Ishikawa (cell line): ENCODE data around the gene RSRP1.

Source experiments
- CEBPB ChIP-seq: IDR thresholded peaks from 2 replicates; pipeline ENCODE4 v1.6.1; 2012
- CREB1 ChIP-seq: IDR thresholded peaks from 2 replicates; pipeline ENCODE4 v1.6.1; 2012; ENCODE audit warnings: low read depth
- EGR1 ChIP-seq: IDR thresholded peaks from 2 replicates; pipeline ENCODE4 v1.6.1; 2012
- EP300 ChIP-seq: IDR thresholded peaks from 2 replicates; pipeline ENCODE4 v1.6.1; 2012; ENCODE audit warnings: borderline replicate concordance
- FOXM1 ChIP-seq: IDR thresholded peaks from 2 replicates; pipeline ENCODE4 v1.6.1; 2012; ENCODE audit warnings: low read depth, borderline replicate concordance
- MAX ChIP-seq: IDR thresholded peaks from 2 replicates; pipeline ENCODE4 v1.6.1; 2012
- NFIC ChIP-seq: IDR thresholded peaks from 2 replicates; pipeline ENCODE4 v1.6.1; 2012
- RAD21 ChIP-seq: IDR thresholded peaks from 2 replicates; pipeline ENCODE4 v1.6.1; 2012; ENCODE audit warnings: low read depth
- REST ChIP-seq: IDR thresholded peaks from 2 replicates; pipeline ENCODE4 v1.6.1; 2012; ENCODE audit warnings: low read depth, mild to moderate bottlenecking
- TAF1 ChIP-seq: IDR thresholded peaks from 2 replicates; pipeline ENCODE4 v1.6.1; 2012; ENCODE audit warnings: low read depth, mild to moderate bottlenecking
- TCF12 ChIP-seq: IDR thresholded peaks from 2 replicates; pipeline ENCODE4 v1.6.1; 2012; ENCODE audit warnings: low read depth
- TEAD4 ChIP-seq: IDR thresholded peaks from 2 replicates; pipeline ENCODE4 v1.6.1; 2012
- YY1 ChIP-seq: IDR thresholded peaks from 2 replicates; pipeline ENCODE4 v1.6.1; 2012; ENCODE audit warnings: low read depth
- ZBTB7A ChIP-seq: IDR thresholded peaks from 2 replicates; pipeline ENCODE4 v1.6.1; 2012; ENCODE audit warnings: low read depth
- TF ChIP-seq, protein P1 (sequence below): IDR thresholded peaks from 2 replicates; pipeline ENCODE4 v1.6.1; 2012

Gene RSRP1

DNA sequence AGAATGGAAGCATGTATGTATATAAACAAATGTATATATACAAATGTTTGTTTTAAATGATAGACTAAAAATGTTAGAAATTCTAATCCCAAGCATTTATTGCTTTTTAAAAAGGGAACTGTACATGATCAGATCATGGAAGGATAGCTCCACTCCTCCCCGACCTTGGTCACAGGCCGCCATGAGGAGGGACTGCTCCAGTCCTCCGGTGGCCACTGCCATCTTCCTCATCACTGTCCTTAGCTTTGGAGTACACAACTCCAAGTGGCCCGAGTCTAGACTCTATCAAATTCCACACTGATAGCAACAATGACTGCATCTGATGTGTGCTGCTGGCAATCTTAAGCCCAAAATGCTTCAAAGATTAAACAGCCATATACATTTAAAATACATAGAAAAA lies 24.6 kb downstream of the RSRP1 start:
- no peak for TF ChIP-seq TEAD4
- TF ChIP-seq CEBPB = no peak
- TF ChIP-seq YY1 = no peak
- TF ChIP-seq CREB1 = no peak
- TF ChIP-seq NFIC = no peak
- TF ChIP-seq MAX = no peak
- TF ChIP-seq TAF1 = no peak
- no peak for TF ChIP-seq FOXM1
- TF ChIP-seq EP300 = no peak
- TF ChIP-seq TCF12 = no peak
- TF ChIP-seq EGR1 = no peak
- no peak for TF ChIP-seq REST
- TF ChIP-seq ZBTB7A = no peak
- TF ChIP-seq, protein P1, sequence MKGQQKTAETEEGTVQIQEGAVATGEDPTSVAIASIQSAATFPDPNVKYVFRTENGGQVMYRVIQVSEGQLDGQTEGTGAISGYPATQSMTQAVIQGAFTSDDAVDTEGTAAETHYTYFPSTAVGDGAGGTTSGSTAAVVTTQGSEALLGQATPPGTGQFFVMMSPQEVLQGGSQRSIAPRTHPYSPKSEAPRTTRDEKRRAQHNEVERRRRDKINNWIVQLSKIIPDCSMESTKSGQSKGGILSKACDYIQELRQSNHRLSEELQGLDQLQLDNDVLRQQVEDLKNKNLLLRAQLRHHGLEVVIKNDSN = no peak
- TF ChIP-seq RAD21 = no peak

DNA sequence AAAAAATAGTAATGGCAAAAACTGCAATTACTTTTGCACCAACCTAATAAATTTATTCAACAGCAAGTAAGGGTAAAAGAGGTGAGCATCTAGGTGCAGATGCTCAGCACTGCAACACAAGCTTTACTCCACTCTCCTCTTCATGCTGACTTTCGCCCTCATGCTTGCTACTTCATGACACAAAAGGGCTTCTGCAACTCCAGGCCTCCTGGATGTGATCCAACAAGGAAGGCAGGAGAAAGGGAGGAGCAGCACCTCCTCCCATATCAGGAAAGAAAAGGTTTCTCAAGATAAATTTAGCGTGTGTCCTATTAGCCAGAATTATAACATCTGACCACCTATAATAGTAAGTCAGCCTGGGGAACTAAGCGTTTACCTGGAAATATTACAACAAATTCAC lies 26.6 kb downstream of the RSRP1 start:
- TF ChIP-seq, protein P1 = no peak
- TF ChIP-seq EGR1 (no peak), TCF12 (no peak), RAD21 (no peak), TAF1 (no peak), CREB1 (no peak), TEAD4 (no peak), NFIC (no peak), ZBTB7A (no peak)

DNA sequence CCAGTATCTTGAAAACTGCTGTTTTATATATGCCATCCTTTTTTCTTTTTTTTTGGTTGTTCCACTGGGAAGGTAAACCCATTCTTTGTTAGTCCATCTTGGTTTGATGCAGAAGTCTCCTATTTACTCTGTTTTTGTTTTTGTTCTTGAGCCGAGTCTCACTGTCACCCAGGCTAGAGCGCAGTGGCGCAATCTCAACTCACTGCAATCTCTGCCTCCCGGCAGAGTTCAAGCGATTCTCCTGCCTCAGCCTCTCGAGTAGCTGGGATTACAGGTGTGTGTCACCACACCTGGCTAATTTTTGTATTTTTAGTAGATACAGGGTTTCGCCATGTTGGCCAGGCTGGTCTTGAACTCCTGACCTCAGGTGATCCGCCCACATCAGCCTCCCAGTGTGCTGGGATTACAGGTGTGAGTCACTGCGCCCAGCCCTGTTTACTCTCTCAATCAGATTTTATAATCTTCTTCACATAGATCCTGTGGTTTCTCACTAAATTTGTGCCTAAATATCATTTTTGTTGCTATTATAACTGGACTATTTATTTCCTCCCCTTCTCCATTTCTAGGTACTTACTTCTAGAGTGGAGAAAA lies 27.5 kb downstream of the RSRP1 start:
- TF ChIP-seq EGR1 (no peak), TAF1 (no peak), REST (no peak), EP300 (no peak), TEAD4 (no peak), RAD21 (no peak), ZBTB7A (no peak), MAX (no peak), FOXM1 (no peak), NFIC (no peak), CREB1 (no peak), TCF12 (no peak), YY1 (no peak), CEBPB (no peak)
- TF ChIP-seq, protein P1 = no peak

DNA sequence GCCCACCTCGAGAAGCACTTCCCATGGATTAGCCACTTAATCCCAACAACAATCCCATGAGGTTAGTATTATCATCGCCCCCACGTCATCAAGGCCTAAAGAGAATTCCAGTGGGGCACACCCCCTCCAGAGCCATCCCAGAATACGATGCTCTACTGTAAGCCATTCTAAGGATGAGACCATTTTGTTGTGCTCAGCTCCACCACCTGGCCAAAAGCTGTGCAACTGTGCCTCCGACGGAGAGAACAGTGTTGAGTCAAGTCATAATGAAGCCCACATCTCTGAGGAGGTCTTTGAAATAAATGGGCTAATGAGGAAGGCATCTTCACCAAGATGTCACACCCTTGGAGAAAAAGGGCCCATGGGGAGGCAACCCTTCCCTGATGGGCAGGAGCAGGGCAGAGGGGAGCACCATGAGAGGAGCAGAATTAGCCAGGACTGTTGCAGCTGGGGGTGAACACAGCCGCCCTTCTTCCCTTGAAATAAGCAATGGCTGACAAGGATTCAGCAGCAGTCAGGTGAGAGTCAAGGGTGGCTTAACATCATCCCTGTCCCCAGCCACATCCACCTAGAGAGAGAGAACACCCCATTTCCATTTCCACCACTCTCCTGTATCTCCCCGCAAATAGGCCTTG lies 29.5 kb downstream of the RSRP1 start:
- TF ChIP-seq TAF1 (no peak), RAD21 (no peak), FOXM1 (no peak), EP300 (no peak), MAX (no peak), CEBPB (no peak), YY1 (no peak)

GRCh38 chr1:25217015-25217414 lies 30.2 kb downstream of the RSRP1 start:
- no peak for TF ChIP-seq YY1
- TF ChIP-seq TEAD4 = no peak
- no peak for TF ChIP-seq FOXM1
- no peak for TF ChIP-seq CEBPB
- TF ChIP-seq TAF1 = no peak
- no peak for TF ChIP-seq REST
- TF ChIP-seq CREB1 = no peak
- TF ChIP-seq MAX = no peak
- TF ChIP-seq EP300 = no peak
- no peak for TF ChIP-seq ZBTB7A
- no peak for TF ChIP-seq NFIC
- no peak for TF ChIP-seq RAD21
- no peak for TF ChIP-seq EGR1
